RWPE1 (cell line): Measurements from ENCODE around the gene ADD2.

ENCODE experiments used
- CTCF ChIA-PET: fragments of 350-600 bp; sonication (Branson Sonifier 250); formaldehyde crosslinking; extraction: SDS; loops from one replicate; lab custom pipeline; 2021; lab: Yijun Ruan, JAX
- POLR2A ChIA-PET: fragments of 400-600 bp; formaldehyde crosslinking; extraction: SDS; loops from one replicate; lab custom pipeline; 2020; ENCODE audit warnings: antibody characterized with exemption; ENCODE audit not compliant: low non-redundant PET; lab: Yijun Ruan, JAX
- DNase-seq: peaks from one replicate; pipeline ENCODE4 v3.0.0; 2012; ENCODE audit warnings: low spot score
- H3K27ac ChIP-seq: fragments of 450-650 bp; 2 replicates; pipeline ENCODE4 v1.5.1; 2017
- TF ChIP-seq, protein P1 (sequence below): fragments of 450-650 bp; conservative IDR thresholded peaks from 2 replicates; pipeline ENCODE4 v1.5.1; 2017; ENCODE audit warnings: low read depth, mild to moderate bottlenecking

The ADD2 gene, protein sequence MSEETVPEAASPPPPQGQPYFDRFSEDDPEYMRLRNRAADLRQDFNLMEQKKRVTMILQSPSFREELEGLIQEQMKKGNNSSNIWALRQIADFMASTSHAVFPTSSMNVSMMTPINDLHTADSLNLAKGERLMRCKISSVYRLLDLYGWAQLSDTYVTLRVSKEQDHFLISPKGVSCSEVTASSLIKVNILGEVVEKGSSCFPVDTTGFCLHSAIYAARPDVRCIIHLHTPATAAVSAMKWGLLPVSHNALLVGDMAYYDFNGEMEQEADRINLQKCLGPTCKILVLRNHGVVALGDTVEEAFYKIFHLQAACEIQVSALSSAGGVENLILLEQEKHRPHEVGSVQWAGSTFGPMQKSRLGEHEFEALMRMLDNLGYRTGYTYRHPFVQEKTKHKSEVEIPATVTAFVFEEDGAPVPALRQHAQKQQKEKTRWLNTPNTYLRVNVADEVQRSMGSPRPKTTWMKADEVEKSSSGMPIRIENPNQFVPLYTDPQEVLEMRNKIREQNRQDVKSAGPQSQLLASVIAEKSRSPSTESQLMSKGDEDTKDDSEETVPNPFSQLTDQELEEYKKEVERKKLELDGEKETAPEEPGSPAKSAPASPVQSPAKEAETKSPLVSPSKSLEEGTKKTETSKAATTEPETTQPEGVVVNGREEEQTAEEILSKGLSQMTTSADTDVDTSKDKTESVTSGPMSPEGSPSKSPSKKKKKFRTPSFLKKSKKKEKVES

DNA sequence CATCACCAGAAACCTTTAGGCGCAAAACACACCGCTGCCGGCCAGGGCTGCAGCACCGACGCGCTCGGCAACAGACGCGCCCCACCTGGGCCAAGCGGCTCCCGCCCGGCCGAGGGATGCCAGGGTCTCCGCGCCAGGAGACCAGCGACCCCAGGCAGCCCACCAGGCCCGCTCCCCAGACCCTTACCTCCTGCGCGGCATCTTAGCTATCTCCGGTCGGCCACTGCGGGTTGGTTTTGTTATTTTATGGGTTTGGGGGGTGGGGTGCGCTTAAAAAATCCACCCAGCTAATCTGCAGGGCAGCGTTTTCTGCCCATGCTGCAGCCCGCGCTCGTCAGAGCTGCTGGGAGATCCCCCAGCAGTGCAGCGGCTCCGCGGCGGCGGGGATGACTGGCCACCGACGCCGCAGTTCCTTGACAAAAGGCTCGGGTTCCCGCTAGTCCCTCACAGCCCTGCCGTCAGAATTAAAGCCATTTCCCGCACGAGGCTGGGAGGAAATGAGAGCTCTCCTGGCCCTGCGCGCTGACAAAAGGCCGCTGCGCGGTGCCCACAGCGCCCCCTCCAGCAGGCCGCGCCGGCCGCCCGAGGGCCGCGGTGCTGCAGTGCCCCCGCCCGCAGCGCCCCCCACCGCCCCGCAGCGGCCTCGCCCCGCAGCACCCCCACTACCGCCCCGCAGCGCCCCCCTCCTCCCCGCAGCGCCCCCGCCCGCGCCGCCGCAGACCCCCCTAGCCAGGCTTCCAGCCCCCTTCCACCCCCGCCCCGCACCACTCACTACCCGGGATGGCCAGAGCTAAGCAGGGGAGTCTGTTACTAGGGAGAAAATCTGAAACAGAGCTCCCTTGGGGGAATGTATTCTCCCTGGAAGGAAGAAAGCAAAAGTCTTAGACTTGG is at the start of gene ADD2:
Gene ADD2 (minus strand): TSS at position 502 of the 891 bp plus-strand sequence. CDS start 61,792 bp downstream, outside the sequence.
- TF ChIP-seq, protein P1, sequence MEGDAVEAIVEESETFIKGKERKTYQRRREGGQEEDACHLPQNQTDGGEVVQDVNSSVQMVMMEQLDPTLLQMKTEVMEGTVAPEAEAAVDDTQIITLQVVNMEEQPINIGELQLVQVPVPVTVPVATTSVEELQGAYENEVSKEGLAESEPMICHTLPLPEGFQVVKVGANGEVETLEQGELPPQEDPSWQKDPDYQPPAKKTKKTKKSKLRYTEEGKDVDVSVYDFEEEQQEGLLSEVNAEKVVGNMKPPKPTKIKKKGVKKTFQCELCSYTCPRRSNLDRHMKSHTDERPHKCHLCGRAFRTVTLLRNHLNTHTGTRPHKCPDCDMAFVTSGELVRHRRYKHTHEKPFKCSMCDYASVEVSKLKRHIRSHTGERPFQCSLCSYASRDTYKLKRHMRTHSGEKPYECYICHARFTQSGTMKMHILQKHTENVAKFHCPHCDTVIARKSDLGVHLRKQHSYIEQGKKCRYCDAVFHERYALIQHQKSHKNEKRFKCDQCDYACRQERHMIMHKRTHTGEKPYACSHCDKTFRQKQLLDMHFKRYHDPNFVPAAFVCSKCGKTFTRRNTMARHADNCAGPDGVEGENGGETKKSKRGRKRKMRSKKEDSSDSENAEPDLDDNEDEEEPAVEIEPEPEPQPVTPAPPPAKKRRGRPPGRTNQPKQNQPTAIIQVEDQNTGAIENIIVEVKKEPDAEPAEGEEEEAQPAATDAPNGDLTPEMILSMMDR, result no peak
- peak; percentile 22 for DNase-seq
- ChIA-PET POLR2A (no interaction called here), CTCF (interaction anchor here (0.5 to 1.3 kb wide), 11 partner anchors 9 to 927 kb away, joined by 3 to 6 read pairs (median 3); no protein-coding TSS in a partner anchor)
- no peak within 1 kb of the TSS for H3K27ac ChIP-seq

DNA sequence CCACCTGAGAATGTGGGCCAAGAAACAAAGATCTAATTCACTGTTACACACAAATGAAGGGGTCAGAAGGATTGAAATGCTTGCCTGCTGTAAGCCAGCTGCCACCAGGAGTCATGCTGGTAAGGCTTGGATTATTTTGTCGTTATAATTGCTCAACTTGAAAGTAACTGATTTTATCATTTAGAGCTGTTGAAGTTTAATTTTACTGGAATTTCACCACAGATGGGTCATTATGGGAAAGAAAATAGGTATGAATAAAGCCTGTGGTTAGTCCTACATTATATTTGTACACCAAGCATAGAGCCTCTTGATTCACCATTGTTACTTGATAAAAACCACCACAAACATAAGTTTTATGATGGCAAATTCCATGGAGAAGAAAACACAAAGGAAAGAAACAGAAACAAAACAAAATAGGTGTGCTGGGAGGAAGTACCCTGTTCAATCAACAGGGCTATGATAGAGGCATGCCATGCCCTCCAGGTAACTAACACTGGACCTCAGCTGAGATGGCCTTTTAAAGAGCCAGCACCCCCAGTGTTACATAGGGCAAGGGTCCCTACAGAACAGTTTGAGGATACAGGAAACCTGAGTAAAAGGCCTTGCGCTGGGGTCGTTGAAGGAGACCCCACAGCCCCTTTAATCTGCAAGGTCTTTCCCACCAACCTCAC is 49.4 kb upstream of the ADD2 start:
- TF ChIP-seq, protein P1, result no peak
- no peak for DNase-seq
- ChIA-PET CTCF (no interaction called here), POLR2A (no interaction called here)
- no peak overlapping the region for H3K27ac ChIP-seq

DNA sequence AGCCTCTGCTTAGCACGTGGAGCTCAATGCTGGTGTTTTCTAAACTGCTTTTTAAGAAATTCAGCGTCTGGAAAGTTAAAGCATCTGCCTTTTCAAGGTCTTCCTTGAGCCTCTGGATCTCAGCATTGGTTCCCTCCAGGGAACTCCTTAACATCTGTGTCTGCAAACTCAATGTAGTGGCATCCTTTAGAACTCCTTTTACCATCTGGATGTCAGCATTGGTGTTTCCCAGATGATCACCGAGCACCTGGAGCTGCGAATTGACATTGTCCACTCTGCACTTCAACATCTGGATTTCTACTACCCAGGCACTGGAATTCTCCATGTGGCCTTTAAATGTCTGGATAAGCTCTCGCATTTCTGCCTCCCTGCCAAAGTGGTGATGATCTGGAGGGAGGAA is 48.7 kb upstream of the ADD2 start:
- no peak for DNase-seq
- H3K27ac ChIP-seq, result no peak overlapping the region
- TF ChIP-seq, protein P1, result no peak
- ChIA-PET POLR2A (no interaction called here), CTCF (interaction anchor here (0.7 kb wide), 1 partner anchor 108 kb away, joined by 3 read pairs; no protein-coding TSS in a partner anchor)

DNA sequence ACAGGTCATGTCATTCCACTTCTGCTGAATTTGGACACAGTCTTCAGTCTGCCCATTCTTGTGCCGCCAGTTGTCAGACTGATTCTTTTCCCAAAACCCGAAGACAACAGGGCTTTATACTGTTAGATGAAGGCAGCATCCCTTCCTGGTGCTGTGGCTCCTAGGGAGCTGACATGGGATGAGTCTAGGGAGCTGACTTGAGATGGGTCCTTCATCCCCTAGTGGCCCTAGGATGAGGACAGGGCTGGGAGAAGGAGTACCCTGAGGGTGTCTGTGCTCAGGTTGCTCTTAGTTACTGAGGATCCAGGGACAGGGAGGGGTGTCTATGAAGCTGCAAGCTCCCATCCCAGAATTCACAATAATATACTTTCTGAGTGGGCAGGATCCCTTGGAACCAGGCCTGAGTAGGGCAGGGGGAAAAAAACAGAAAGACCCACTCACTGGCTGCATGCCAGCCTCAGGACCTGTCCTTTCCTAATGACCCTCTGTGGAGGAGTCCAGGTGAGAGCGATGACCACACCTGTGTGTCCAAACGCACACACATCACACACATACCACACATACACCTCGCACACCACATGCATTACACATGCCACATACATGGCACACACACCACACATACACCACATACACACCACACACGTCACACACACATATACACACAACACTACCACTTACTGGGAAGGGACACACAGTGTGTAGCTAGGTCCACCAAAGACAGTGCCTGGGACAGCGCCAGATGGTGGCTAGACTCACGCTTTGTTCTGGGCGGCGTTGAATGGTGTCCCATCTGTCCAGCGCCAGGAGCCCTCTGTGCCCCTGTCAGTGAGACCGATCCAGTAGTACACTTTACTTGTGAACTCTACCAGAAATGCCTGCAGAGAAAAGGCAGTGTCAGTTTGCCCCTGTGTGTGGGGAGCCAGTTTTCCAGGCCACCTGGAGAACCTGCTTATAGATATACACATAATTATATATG is 41.3 kb upstream of the ADD2 start:
- H3K27ac ChIP-seq, result no peak overlapping the region
- POLR2A ChIA-PET, result no interaction called here
- CTCF ChIA-PET, result interaction anchor here (1.0 kb wide), 1 partner anchor 62 kb away, joined by 7 read pairs; no protein-coding TSS in a partner anchor
- no peak for DNase-seq
- TF ChIP-seq, protein P1, result no peak

DNA sequence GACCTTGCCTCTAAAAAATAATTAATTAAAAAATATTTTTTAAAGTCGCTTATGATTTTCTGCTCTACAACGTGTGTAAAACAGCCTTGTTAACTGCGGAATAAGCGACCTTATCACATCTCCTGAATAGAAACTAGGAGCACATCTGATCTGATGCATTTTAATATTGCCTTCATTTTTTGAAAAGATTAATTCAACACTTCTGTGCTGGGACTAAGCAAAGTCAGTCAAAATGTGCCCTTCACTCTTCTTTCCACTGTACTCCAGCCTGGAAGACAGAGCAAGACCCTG is 39.8 kb upstream of the ADD2 start:
- no peak overlapping the region for H3K27ac ChIP-seq
- POLR2A ChIA-PET, result no interaction called here
- no peak for DNase-seq
- CTCF ChIA-PET, result no interaction called here
- TF ChIP-seq, protein P1, result no peak
